Stimulated activated CD4-positive, alpha-beta T cell treated with anti-CD3 and anti-CD28 coated beads, Interleukin-1b, Interleukin-23, amount 100 ng/mL, for 1 hour (primary cell): ENCODE data around the gene THAP11.
"Not testable (repeated sequence)": the region's sequence is repeated elsewhere in the genome, so short reads cannot be mapped to it uniquely, and the experiment has no call there.

Source experiments
- DNase-seq, 2 donors: peaks; one replicate each; pipeline ENCODE4 v3.0.0-alpha.2; 2020; ENCODE audit warnings: low read depth in 2 of 2

The THAP11 gene

DNA sequence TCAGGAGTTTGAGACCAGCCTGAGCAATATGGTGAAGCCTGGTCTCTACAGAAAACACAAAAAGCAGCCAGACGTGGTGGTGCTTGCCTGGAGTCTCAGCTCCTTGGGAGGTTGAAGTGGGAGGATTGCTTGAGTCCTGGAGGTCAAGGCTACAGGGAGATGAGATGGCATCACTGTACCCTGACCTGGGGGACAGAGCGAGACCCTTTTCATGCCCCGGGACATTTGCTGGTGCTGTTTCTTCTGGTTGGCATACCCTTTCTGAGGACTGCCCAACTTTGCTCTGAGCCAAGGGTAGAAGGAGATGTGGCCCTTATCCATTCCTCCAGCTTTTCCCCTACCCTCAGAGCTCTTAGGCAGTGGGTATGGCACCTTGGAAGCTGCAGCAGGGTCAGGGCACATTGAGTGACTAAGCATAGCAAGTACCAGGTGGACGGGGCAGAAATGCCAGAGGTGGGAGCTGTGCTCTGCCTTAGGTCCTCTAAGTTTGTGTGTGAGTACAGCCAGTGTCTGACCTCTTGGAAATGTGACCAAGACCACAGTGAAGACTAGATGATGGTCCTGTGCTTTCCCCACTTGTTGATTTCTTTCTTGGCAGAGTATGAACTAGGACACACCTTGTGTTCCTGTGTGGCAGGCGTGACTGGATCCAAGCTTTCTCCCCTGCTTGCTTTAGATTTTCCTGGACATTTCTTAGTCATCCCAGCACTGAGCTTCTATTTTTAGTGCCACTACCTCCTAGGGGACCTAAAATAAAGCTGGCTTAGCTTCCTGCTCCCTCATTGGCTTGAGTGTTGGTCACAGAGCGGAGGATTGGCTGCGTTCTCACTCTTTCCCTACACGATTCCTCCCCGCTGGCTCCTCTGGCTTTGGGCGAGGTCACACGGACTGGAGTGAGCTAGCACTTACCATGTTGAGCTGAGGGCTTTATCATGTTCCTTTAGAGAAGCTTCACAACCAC is 20.8 kb downstream of the THAP11 start:
- no peak for DNase-seq

DNA sequence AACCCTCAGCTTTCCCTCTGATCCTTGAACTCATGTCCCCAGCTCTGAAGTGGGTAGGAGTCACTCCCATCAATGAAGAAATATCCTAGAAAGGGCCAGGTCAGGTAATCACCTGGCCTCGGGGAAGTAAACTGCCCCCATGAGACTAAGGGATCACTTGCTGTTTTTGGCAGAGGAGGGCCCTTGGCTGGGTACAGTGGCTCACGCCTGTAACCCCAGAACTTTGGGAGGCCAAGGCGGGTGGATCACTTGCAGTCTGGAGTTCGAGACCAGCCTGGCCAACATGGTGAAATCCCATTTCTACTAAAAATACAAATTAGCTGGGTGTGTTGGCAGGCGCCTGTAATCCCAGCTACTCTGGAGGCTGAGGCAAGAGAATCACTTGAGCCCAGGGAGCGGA is 21.9 kb downstream of the THAP11 start:
- DNase-seq, result not testable (repeated sequence)

DNA sequence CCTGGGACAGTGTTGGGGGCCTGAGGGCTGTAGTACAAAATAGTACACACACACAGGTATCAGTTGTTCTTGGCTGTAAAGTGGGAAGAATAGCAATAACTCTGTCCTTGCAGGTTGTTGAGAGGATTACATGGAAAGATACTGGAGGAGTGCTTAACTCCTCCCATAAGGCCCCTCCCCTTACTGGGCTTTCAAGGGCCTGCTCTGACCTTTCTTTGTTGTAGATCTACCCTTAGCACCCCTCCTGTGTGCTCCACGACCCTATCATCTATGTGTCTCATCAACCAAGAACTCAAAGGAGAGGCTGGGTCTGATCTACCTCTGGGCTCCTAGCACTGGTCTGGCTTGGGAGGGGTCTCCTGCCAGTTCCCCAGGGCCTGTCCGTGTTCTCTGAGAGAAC is 22.5 kb downstream of the THAP11 start:
- DNase-seq, result no peak

DNA sequence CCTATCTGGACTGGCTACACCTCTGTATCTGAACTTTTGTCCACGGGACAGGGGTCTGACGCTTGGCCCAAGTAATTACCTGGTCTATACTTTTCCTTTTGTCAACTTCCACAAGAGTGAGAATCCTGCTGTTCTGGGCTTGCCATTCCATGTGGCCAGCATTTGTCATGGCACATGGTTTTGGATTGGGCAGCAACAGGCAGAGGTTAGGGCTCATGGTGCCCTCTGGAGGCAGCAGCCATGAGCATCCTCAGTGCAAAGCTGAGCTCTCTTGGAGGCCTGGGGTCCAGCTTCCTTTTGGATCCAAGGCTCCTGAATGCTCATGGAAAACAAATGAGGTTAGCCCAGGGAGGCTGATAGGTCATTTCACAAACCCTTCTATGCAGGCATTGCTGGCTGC is 23.2 kb downstream of the THAP11 start:
- DNase-seq, result no peak

DNA sequence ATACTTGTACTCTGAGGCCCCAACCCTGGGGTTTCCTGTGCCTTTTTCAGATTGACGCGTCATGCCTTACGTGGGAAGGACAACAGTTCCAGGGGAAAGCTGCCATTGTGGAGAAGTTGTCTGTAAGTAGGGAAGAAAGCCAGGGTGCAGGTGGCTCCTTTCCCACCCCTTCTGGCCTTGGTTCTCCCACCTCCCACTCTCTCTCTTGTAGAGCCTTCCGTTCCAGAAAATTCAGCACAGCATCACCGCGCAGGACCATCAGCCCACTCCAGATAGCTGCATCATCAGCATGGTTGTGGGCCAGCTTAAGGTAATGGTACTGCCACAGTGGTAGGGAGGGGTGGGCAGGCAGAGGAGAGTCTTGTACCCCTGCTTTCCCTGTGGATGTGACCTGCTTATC is 26.2 kb downstream of the THAP11 start:
- no peak for DNase-seq

DNA sequence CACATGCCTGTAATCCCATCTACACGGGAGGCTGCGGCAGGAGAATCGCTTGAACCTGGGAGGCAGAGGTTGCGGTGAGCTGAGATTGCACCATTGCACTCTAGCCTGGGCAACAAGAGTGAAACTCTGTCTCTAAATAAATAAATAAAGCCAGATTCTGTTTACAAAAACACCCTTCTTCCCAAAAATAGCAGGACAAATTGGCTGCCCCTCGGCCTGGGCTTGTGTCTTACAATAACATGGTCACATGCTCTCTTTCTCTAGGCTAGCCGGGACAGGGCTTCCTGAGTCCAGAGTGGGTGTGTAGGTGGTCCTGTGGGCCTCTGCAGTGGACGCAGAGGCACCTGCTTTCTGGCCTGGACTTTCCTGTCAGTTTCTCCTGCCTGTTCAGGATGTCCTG is 27.5 kb downstream of the THAP11 start:
- no peak for DNase-seq

DNA sequence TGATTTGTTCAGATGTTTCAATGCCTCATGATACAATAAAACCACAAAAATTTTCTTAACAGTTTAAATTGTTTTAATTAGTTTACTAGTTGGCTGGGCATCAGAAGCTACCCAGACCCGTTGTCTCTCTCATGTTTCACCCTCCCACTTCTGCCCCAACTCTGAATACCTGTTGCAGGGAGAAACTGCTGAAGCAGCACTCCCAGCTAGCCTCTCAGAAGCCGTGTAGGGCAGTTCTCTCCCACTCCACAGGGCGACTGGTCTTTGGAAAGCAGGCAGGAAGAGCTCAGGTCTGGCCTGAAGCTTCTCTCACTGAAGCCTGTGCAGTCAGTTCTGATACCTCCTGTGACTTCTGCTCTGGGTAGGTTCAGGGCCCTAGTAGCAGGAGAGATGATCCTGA is 29.1 kb downstream of the THAP11 start:
- no peak for DNase-seq

DNA sequence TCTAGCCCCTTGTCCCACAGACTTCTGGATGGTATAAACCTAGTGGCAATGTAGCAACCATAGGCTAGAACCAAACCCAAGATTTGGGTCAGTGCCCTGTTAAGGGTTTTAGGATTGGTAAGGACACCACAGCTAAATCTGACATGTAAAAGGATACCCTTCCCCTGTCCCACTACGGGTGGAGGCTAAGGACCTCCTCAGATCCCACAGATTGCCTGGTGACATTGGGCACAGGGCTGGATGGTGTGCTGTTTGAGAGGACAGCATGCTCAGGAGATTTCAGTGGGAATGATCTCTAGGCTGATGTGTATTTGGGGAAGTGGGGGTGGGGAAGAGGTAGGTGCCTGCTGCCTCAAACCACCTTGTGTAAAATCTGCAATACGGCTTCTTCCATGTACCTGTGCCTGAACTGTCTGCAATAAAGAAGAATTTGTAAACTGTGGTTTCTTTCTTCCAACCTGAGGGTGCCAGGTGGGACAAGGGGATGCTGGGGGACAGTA is 30.1 kb downstream of the THAP11 start:
- no peak for DNase-seq

DNA sequence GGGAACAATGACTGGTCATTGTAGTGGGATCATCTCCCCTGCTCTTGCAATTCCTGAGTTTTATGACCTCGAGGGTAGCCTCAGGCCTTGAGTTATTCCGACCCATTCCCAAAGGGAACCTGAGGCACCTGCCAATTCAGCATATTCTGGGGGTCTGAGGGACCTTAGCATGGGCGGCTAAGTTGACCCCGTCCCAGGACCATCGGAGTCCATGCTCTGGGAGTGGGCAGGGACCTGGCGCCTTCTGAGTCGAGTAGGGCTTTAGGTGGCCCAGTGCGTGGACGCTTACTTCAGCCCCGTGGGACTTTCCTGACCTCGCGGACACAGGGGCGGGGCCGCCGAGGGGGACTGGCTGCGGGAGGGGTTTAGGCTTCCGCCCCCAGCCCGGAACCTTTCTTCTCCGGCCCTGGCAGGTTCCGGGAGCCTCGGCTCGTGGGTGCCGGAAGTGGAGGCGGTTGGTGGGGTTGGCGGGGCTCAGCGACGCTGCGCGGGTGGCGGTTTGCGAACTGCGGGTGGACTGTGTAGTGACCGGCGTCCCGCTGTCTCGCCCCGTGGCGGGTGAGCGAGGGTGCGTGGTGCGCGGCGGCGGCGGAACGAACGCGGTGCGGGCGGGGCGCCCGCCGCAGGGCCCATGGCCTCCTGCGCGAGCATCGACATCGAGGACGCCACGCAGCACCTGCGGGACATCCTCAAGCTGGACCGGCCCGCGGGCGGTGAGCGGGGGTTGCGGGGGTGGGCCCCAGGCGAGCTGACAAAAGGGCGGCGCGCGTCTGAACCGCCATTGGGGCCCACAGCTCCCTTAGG is 30.7 kb downstream of the THAP11 start, which contains the start of gene EDC4:
TSS of gene EDC4 (plus strand) at position 422 of the 804 bp plus-strand sequence. CDS start at position 632, 210 bp downstream.
- DNase-seq, result peak; percentile 69 to 84

DNA sequence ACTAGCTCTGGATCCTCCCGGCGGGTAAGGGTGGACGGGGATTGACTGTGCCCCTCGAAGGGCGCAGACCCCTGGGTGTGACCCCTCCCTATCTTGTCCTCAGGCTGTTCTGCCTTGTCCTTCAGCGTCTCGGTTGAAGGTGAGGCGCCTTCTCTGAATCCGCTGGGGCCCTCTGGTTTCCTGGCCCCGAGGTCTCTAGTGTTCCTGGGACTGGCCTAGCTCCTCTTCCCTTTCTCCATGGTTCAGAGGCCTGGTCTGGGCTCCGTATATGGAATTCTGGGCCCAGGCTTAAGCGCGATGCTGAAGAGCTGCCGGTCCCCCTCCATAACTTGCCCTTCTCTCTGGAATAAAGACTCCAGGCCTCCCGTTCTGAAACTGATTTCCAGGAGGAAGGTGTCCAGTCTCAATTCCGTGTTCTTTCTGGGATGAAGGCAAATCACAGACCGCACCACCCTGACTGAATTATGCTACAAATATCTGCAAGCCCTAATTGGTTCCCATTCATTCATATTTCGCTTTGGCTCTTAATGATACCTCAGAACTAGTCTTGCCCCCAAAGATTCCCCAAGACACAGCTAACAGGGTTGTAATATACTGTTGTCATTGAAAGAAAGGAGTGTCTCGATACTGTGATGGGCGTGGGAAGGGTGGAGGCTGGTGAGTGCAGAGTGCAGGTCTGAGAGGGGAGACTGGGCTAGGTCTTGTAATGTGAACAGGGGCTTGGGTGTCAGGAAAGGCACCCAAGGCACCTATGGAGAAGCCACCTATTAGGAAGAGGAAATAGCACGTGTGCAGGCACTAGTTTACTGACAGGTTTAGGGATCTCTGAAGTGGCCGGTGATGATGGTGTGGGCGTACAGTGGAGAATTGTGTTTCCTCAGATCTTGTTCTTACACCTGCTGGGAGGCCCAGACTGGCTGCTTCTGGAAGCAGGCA is 31.6 kb downstream of the THAP11 start:
- DNase-seq, result no peak

DNA sequence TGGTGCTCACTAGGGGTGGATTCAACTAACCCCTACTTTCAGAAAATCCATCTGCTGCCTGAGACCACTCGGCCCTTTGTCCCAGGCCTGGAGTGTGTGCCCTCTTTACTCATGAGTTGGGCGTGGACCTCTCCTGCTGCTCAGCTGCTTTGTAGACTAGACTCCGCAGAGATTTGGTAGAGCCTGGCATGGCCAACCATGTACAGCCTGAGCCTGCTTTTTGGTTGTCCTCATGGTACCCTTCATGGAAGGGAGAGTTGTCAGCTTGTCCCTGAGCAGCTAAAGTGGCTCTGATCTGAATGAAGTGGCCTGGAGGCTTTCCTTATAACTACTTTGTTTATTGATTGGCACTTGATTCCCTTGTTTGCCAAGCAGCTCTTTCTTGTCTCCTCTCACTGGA is 32.3 kb downstream of the THAP11 start:
- no peak for DNase-seq

DNA sequence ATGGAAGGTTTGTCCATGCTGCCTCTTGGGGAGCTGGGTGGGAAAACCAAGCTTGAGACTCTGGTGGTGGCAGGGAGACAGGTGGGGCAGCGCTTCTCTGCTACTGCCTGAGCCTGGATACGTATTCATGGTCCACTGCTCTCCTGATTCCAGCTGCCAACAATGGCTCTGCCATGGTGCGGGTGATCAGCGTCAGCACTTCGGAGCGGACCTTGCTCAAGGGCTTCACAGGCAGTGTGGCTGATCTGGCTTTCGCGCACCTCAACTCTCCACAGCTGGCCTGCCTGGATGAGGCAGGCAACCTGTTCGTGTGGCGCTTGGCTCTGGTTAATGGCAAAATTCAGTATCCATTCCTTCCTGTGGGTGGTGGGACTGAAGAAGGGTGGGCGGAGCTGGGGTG is 34.9 kb downstream of the THAP11 start:
- no peak for DNase-seq

DNA sequence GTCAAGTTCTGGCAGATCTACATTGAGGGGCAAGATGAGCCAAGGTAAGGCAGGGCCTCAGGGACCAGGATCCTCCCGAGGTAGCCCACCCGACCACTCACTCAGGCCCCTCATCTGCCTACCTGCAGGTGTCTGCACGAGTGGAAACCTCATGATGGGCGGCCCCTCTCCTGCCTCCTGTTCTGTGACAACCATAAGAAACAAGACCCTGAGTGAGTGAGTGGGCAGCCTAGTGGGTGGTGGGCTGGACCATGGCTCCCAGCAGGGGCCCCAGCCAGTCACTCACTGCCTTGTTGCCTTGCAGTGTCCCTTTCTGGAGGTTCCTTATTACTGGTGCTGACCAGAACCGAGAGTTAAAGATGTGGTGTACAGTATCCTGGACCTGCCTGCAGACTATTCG is 36.1 kb downstream of the THAP11 start:
- no peak for DNase-seq

DNA sequence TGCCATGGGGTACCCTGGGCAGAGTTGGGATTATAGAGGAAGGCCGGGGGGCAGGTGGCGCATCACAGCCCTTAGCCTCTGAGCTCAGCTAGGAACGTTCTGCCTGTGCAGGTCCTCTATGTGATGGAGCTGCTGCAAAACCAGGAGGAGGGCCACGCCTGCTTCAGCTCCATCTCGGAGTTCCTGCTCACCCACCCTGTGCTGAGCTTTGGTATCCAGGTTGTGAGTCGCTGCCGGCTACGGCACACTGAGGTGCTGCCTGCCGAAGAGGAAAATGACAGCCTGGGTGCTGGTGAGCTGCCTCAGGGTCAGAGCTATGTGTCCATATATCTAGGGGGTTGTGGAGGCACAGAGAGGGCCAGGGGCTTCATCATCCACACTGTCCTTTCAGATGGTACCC is 36.7 kb downstream of the THAP11 start:
- DNase-seq, result no peak

DNA sequence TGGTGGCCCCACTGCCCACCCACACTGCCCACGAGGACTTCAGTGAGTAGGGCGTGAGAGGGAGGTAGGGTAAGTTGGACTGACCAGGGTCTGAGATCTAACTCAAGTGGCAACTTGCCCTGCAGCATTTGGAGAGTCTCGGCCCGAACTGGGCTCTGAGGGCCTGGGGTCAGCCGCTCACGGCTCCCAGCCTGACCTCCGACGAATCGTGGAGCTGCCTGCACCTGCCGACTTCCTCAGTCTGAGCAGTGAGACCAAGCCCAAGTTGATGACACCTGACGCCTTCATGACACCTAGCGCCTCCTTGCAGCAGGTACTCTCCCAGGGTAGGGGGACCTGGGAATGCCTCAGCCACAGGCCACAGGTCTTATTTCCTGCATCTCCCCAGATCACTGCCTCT is 37.3 kb downstream of the THAP11 start:
- no peak for DNase-seq

DNA sequence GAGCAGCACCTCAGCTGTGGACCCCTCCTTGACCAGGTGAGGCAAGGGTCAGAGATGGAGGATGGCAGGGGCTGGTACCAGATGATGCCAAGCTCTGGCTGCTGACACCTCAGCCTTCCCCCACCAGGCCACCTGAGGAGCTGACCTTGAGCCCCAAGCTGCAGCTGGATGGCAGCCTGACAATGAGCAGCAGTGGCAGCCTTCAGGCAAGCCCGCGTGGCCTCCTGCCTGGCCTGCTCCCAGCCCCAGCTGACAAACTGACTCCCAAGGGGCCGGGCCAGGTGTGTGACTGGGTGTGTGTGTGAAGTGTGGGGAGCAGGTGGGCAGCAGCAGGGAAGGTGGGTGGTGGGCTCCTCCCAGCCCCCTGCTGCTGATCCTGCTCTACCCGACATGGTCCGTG is 37.8 kb downstream of the THAP11 start:
- DNase-seq, result no peak

DNA sequence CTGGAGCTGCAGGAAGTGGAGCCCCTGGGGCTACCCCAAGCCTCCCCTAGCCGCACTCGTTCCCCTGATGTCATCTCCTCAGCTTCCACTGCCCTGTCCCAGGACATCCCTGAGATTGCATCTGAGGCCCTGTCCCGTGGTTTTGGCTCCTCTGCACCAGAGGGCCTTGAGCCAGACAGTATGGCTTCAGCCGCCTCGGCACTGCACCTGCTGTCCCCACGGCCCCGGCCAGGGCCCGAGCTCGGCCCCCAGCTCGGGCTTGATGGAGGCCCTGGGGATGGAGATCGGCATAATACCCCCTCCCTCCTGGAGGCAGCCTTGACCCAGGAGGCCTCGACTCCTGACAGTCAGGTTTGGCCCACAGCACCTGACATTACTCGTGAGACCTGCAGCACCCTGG is 38.5 kb downstream of the THAP11 start:
- no peak for DNase-seq

DNA sequence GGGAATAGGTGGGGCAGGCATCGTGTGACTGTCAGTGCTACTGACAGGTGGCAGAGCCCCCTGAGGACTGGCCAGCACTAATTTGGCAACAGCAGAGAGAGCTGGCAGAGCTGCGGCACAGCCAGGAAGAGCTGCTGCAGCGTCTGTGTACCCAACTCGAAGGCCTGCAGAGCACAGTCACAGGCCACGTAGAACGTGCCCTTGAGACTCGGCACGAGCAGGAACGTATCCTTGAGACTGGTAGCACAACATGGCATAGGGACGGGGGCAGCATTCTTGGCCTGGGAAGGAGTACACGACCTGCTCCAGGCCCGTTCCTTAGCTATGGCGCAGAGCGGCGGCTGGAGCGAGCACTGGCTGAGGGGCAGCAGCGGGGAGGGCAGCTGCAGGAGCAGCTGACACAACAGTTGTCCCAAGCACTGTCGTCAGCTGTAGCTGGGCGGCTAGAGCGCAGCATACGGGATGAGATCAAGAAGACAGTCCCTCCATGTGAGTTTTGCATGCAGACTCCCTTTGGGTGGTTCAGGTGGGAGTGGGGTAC is 39.6 kb downstream of the THAP11 start:
- DNase-seq, result no peak

DNA sequence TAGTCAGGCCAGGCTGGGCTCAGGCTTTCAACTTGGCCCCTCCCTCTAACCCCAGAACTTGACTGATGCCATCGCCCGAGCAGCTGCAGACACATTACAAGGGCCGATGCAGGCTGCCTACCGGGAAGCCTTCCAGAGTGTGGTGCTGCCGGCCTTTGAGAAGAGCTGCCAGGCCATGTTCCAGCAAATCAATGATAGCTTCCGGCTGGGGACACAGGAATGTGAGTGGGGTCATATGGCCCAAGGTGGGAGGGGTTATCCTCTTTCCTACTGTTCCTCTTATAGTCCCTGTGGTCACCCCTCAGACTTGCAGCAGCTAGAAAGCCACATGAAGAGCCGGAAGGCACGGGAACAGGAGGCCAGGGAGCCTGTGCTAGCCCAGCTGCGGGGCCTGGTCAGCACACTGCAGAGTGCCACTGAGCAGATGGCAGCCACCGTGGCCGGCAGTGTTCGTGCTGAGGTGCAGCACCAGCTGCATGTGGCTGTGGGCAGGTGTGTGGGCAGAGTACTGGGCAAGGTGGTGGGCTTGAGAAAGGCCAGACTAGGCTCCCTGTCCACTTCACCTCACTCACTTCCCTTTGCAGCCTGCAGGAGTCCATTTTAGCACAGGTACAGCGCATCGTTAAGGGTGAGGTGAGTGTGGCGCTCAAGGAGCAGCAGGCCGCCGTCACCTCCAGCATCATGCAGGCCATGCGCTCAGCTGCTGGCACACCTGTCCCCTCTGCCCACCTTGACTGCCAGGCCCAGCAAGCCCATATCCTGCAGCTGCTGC is 40.4 kb downstream of the THAP11 start:
- no peak for DNase-seq

DNA sequence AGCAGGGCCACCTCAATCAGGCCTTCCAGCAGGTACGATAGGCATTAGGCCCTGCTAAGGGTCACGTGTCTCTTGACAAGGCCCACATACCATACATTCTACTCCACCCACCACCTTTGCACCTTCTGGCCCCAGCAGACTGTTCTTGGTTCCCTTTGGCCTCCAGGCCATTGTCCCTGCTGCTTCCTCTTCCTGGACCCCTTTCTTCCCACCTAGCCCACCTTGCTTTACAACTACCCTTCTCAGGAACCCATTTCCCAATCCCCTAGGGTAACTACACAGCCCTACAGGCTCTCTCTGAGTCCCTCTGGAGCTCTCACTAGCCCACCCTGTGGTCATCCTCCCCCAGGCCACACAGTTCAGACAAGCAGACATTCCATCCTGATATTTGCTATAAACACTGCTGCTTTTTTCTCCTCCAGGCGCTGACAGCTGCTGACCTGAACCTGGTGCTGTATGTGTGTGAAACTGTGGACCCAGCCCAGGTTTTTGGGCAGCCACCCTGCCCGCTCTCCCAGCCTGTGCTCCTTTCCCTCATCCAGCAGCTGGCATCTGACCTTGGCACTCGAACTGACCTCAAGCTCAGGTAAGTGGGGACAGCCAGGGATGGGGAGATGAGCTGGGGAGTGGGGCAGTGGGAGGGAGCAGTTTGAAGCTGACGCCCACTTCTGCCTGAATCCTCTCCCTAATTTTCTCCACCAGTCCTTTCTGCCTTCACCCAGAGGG is 41.2 kb downstream of the THAP11 start:
- no peak for DNase-seq
